Neural progenitor cell (in vitro differentiated cells): Measurements from ENCODE around the gene C9. TPM values are rescaled to one million over a fixed set of nuclear protein-coding genes. Genes with fewer than 3 reads are reported as not detected.
A peak's percentile ranks its signal among the peaks of the same experiment; 100 is the strongest.

Experiments used
- DNase-seq: peaks from one replicate; pipeline ENCODE4 v3.0.0-alpha.2; 2016; ENCODE audit warnings: low spot score
- H2AFZ ChIP-seq: fragments of 200-600 bp; sonication (generic); replicated peaks from 2 replicates; pipeline ENCODE4 v1.6.1; 2016; ENCODE audit warnings: antibody characterized with exemption
- H3F3A ChIP-seq: fragments of 200-600 bp; sonication (generic); 2 replicates; pipeline ENCODE4 v1.6.1; 2016; ENCODE audit warnings: antibody characterized with exemption, low read depth
- H3K27ac ChIP-seq: fragments of 200-600 bp; sonication (generic); 2 replicates; pipeline ENCODE4 v1.5.1; 2016; ENCODE audit warnings: mild to moderate bottlenecking
- H3K27me3 ChIP-seq: fragments of 200-600 bp; sonication (generic); 2 replicates; pipeline ENCODE4 v1.6.1; 2016; ENCODE audit warnings: mild to moderate bottlenecking, moderate library complexity
- H3K36me3 ChIP-seq: fragments of 200-600 bp; sonication (generic); 2 replicates; pipeline ENCODE4 v1.5.1; 2016
- H3K4me1 ChIP-seq: fragments of 200-600 bp; sonication (generic); 2 replicates; pipeline ENCODE4 v1.6.1; 2016; ENCODE audit warnings: mixed run types
- H3K4me2 ChIP-seq: fragments of 200-600 bp; sonication (generic); 2 replicates; pipeline ENCODE4 v1.6.1; 2016
- H3K4me3 ChIP-seq: fragments of 200-600 bp; sonication (generic); 2 replicates; pipeline ENCODE4 v1.5.1; 2016
- H3K79me2 ChIP-seq: fragments of 200-600 bp; sonication (generic); 2 replicates; pipeline ENCODE4 v1.6.1; 2016; ENCODE audit warnings: low read depth
- H3K9ac ChIP-seq: fragments of 200-600 bp; sonication (generic); 2 replicates; pipeline ENCODE4 v1.6.1; 2016
- H3K9me3 ChIP-seq: fragments of 200-600 bp; sonication (generic); 2 replicates; pipeline ENCODE4 v1.5.1; 2016; ENCODE audit warnings: low read depth
- H4K20me1 ChIP-seq: fragments of 200-600 bp; sonication (generic); 2 replicates; pipeline ENCODE4 v1.6.1; 2016; ENCODE audit warnings: low read depth
- H3K27ac Mint-ChIP-seq: 3 replicates; pipeline ENCODE4 v1.8.0; 2021; ENCODE audit warnings: mixed read lengths
- H3K27me3 Mint-ChIP-seq: 2 replicates; pipeline ENCODE4 v1.8.0; 2022; ENCODE audit warnings: low read depth, mild to moderate bottlenecking, inconsistent platforms, moderate library complexity, mixed read lengths; ENCODE audit not compliant: insufficient read depth
- H3K36me3 Mint-ChIP-seq: 3 replicates; pipeline ENCODE4 v1.8.0; 2021; ENCODE audit warnings: mixed read lengths
- H3K4me1 Mint-ChIP-seq: 3 replicates; pipeline ENCODE4 v1.8.0; 2021; ENCODE audit warnings: mixed read lengths
- H3K4me3 Mint-ChIP-seq: 3 replicates; pipeline ENCODE4 v1.8.0; 2021; ENCODE audit warnings: mild to moderate bottlenecking, moderate library complexity, mixed read lengths
- H3K9me3 Mint-ChIP-seq: 3 replicates; pipeline ENCODE4 v1.8.0; 2020; ENCODE audit warnings: mixed read lengths
- CTCF ChIP-seq: fragments of 200-600 bp; sonication (generic); IDR thresholded peaks from 2 replicates; pipeline ENCODE4 v1.5.1; 2017; ENCODE audit warnings: antibody characterized with exemption, mild to moderate bottlenecking
- EZH2 ChIP-seq: fragments of 200-600 bp; sonication (generic); IDR thresholded peaks from 2 replicates; pipeline ENCODE4 v1.6.1; 2017; ENCODE audit warnings: antibody characterized with exemption, mild to moderate bottlenecking, moderate library complexity
- EZH2phosphoT487 ChIP-seq: fragments of 200-600 bp; sonication (generic); IDR thresholded peaks from 2 replicates; pipeline ENCODE4 v1.6.1; 2017; ENCODE audit warnings: antibody characterized with exemption
- total RNA-seq: library from RNA; depleted of rRNA; stranded (reverse); fragments of >200 nt; gene quantifications from 2 replicates; pipeline ENCODE4 v1.2.3, GENCODE V29; 2015; ENCODE audit warnings: low replicate concordance

The C9 gene
- total RNA-seq, 1 donor from 2014 or later: not detected

- H2AFZ ChIP-seq: no peak overlapping the region
- no peak overlapping the region for H3K9ac ChIP-seq
- no peaks in the 10 kb centered on the region for H3F3A ChIP-seq
- Mint-ChIP-seq H3K9me3 (no peaks in the 10 kb centered on the region), H3K36me3 (peaks cover 9% of the 10 kb centered on the region), H3K4me3 (no peak overlapping the region), H3K27ac (no peak overlapping the region), H3K4me1 (no peaks in the 10 kb centered on the region), H3K27me3 (peaks cover 2% of the 10 kb centered on the region)
- DNase-seq: no peak
- no peaks in the 10 kb centered on the region for H3K79me2 ChIP-seq
- H3K27me3 ChIP-seq: no peaks in the 10 kb centered on the region
- no peak overlapping the region for H3K4me3 ChIP-seq
- H3K27ac ChIP-seq: no peak overlapping the region
- TF ChIP-seq EZH2phosphoT487 (no peak), EZH2 (no peak), CTCF (no peak)
- H3K36me3 ChIP-seq: no peaks in the 10 kb centered on the region
- no peaks in the 10 kb centered on the region for H3K9me3 ChIP-seq
- no peaks in the 10 kb centered on the region for H3K4me1 ChIP-seq
- no peak overlapping the region for H3K4me2 ChIP-seq
- no peaks in the 10 kb centered on the region for H4K20me1 ChIP-seq
Measured at GRCh38 chr5:39377613-39378012, 13.3 kb upstream of the C9 start.

GRCh38 chr5:39376293-39376714 lies 12.0 kb upstream of the C9 start:
- DNase-seq: peak; percentile 72
- H3K27ac Mint-ChIP-seq: no peak overlapping the region

GRCh38 chr5:39373791-39374190 lies 9.5 kb upstream of the C9 start:
- Histone ChIP-seq H3K27ac (no peak overlapping the region), H3K36me3 (no peaks in the 10 kb centered on the region), H3F3A (no peaks in the 10 kb centered on the region), H3K79me2 (no peaks in the 10 kb centered on the region), H3K4me1 (no peaks in the 10 kb centered on the region), H3K27me3 (no peaks in the 10 kb centered on the region), H4K20me1 (no peaks in the 10 kb centered on the region), H2AFZ (no peak overlapping the region), H3K9ac (no peak overlapping the region), H3K4me3 (no peak overlapping the region), H3K9me3 (no peaks in the 10 kb centered on the region), H3K4me2 (no peak overlapping the region)
- H3K4me1 Mint-ChIP-seq: no peaks in the 10 kb centered on the region
- TF ChIP-seq EZH2: no peak
- TF ChIP-seq CTCF: no peak
- TF ChIP-seq EZH2phosphoT487: no peak
- no peaks in the 10 kb centered on the region for H3K36me3 Mint-ChIP-seq
- DNase-seq: no peak
- no peaks in the 10 kb centered on the region for H3K27me3 Mint-ChIP-seq
- H3K9me3 Mint-ChIP-seq: no peaks in the 10 kb centered on the region
- no peak overlapping the region for H3K27ac Mint-ChIP-seq
- H3K4me3 Mint-ChIP-seq: no peak overlapping the region

More at GRCh38 chr5:39376293-39376714, 12.0 kb upstream of the C9 start:
- Mint-ChIP-seq H3K27me3 (peaks cover 2% of the 10 kb centered on the region), H3K36me3 (peaks cover 2% of the 10 kb centered on the region), H3K9me3 (no peaks in the 10 kb centered on the region), H3K4me3 (no peak overlapping the region), H3K4me1 (no peaks in the 10 kb centered on the region)
- no peak overlapping the region for H3K27ac ChIP-seq
- TF ChIP-seq EZH2phosphoT487 (no peak), CTCF (peak; percentile 79)
- H3K36me3 ChIP-seq: no peaks in the 10 kb centered on the region
- H4K20me1 ChIP-seq: no peaks in the 10 kb centered on the region
- H2AFZ ChIP-seq: no peak overlapping the region
- no peaks in the 10 kb centered on the region for H3K4me1 ChIP-seq
- no peaks in the 10 kb centered on the region for H3K27me3 ChIP-seq
- no peak overlapping the region for H3K4me3 ChIP-seq
- no peak overlapping the region for H3K4me2 ChIP-seq
- H3K9ac ChIP-seq: no peak overlapping the region
- no peaks in the 10 kb centered on the region for H3K79me2 ChIP-seq
- no peaks in the 10 kb centered on the region for H3F3A ChIP-seq
- H3K9me3 ChIP-seq: no peaks in the 10 kb centered on the region

GRCh38 chr5:39371367-39371635 lies 7.0 kb upstream of the C9 start:
- TF ChIP-seq EZH2 (no peak), CTCF (no peak)
- Histone ChIP-seq H3K36me3 (no peaks in the 10 kb centered on the region), H3K27me3 (no peaks in the 10 kb centered on the region), H3K4me1 (no peaks in the 10 kb centered on the region), H3K9ac (no peak overlapping the region), H2AFZ (no peak overlapping the region), H3K27ac (no peak overlapping the region), H3K4me2 (no peak overlapping the region), H3K9me3 (no peaks in the 10 kb centered on the region), H4K20me1 (no peaks in the 10 kb centered on the region), H3K4me3 (no peak overlapping the region), H3F3A (no peaks in the 10 kb centered on the region), H3K79me2 (no peaks in the 10 kb centered on the region)
- Mint-ChIP-seq H3K9me3 (no peaks in the 10 kb centered on the region), H3K36me3 (no peaks in the 10 kb centered on the region), H3K27me3 (no peaks in the 10 kb centered on the region), H3K4me3 (no peak overlapping the region), H3K27ac (no peak overlapping the region), H3K4me1 (no peaks in the 10 kb centered on the region)
- DNase-seq: no peak
